Stimulated activated naive CD4-positive, alpha-beta T cell (primary cell): ENCODE data around the gene GPC1.

Experiments used
- DNase-seq, 6 experiments: peaks; one replicate each; lab custom pipeline; 2025; lab: John Stamatoyannopoulos, UW

The GPC1 gene

GRCh38 chr2:240442891-240443715 is 7.6 kb downstream of the GPC1 start:
- no peak for DNase-seq

- no peak for DNase-seq
These were observed 8.4 kb downstream of the GPC1 start for GRCh38 chr2:240443891-240444301.

- DNase-seq, result no peak
These were observed 9.0 kb downstream of the GPC1 start for GRCh38 chr2:240444464-240444863.

- no peak for DNase-seq
These were observed 10.6 kb downstream of the GPC1 start for GRCh38 chr2:240445961-240446663.

GRCh38 chr2:240446664-240447175 is 11.3 kb downstream of the GPC1 start:
- no peak for DNase-seq

- DNase-seq, result no peak
These were observed 11.9 kb downstream of the GPC1 start for GRCh38 chr2:240447331-240447730.

GRCh38 chr2:240447934-240448333 is 12.5 kb downstream of the GPC1 start:
- DNase-seq, result no peak

- no peak for DNase-seq
These were observed 13.2 kb downstream of the GPC1 start for GRCh38 chr2:240448387-240449274.

- no peak for DNase-seq
These were observed 14.5 kb downstream of the GPC1 start for GRCh38 chr2:240449764-240450531.

- DNase-seq, result no peak
These were observed 15.2 kb downstream of the GPC1 start for GRCh38 chr2:240450532-240451107.

- no peak for DNase-seq
These were observed 15.7 kb downstream of the GPC1 start for GRCh38 chr2:240451108-240451611.

GRCh38 chr2:240451791-240452461 is 16.5 kb downstream of the GPC1 start:
- DNase-seq, result no peak

GRCh38 chr2:240452462-240453256 is 17.2 kb downstream of the GPC1 start:
- DNase-seq, result peak in 1 of 6 experiments; percentile 13

GRCh38 chr2:240453461-240454105 is 18.1 kb downstream of the GPC1 start:
- no peak for DNase-seq

GRCh38 chr2:240454106-240454901 is 18.8 kb downstream of the GPC1 start:
- DNase-seq, result peak in 2 of 6 experiments; percentile 8

GRCh38 chr2:240455272-240455646 is 19.8 kb downstream of the GPC1 start:
- DNase-seq, result no peak

- DNase-seq, result no peak
These were observed 20.4 kb downstream of the GPC1 start for GRCh38 chr2:240455647-240456446.
